ENCODE results near the gene MYO10. TPM values are rescaled to one million over a fixed set of nuclear protein-coding genes. Genes with fewer than 3 reads are reported as not detected.
A peak's percentile ranks its signal among the peaks of the same experiment; 100 is the strongest.

MYO10 gene
- total and polyA plus RNA-seq, 2 donors (not counting 3 experiments of a cell fraction or from before 2014, with no cell fraction given): 36.0 to 148 TPM

DNA sequence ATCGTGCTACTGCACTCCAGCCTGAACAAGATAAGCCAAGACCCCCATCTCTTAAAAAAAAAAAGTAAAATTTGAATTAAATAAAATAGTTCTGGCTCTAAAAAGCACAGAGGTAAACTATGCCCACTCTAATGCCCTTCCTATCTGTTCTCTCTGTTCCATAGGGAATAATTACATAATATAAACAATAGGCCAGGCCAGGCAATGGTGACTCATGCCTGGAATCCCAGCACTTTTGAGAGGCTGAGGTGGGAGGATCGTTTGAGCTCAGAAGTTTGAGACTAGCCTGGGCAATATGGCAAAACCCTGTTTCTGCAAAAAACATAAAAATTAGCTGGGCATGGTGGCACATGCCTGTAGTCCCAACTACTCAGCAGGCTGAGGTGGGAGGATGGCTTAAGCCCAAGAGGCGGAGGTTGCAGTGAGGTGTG lies 47.4 kb downstream of the MYO10 start:
- Histone ChIP-seq H4K20me1 (replicated peaks; ENCODE audit: control insufficient read depth, extremely low read depth, insufficient read depth, low read length) (peaks cover 13% of the 10 kb centered on the region), H3K36me3 (ENCODE audit: control insufficient read depth in 2 of 2, extremely low read depth in 1 of 2, insufficient read depth in 2 of 2, low read length in 2 of 2) (no peaks in the 10 kb centered on the region), H3K4me3 (replicated peaks in 1 of 3; ENCODE audit: insufficient read depth in 1 of 3, low read depth in 1 of 3, low read length in 3 of 3) (no peak overlapping the region), H2AFZ (ENCODE audit: low read depth, low read length) (no peak overlapping the region), H3K4me2 (ENCODE audit: insufficient read depth, low read length) (no peak overlapping the region), H3K79me2 (ENCODE audit: control insufficient read depth, insufficient read depth, low read length) (peaks cover 98% of the 10 kb centered on the region), H3K9me1 (replicated peaks; ENCODE audit: control insufficient read depth, extremely low read depth, insufficient read depth, low read length) (no peaks in the 10 kb centered on the region), H3K9ac (replicated peaks; ENCODE audit: extremely low read depth, insufficient read depth, low read length) (no peak overlapping the region), H3K9me3 (replicated peaks; ENCODE audit: control insufficient read depth, insufficient read depth, low read length) (no peaks in the 10 kb centered on the region), H3K27ac (ENCODE audit: insufficient read depth, low read depth, low read length) (no peak overlapping the region), H3K27me3 (ENCODE audit: control insufficient read depth in 2 of 2, insufficient read depth in 2 of 2, low read length in 2 of 2) (no peaks in the 10 kb centered on the region), H3K4me1 (ENCODE audit: control insufficient read depth, extremely low read depth, insufficient read depth, low read length) (peaks cover 34% of the 10 kb centered on the region)
- dilution Hi-C loops (cut with MboI; ENCODE audit: extremely low pct_ligation_motif_present, low sequenced_read_pairs) (no loop called here), intact Hi-C loops (cut with micrococcal nuclease) (loop anchor here (2.0 kb wide), 1 partner anchor 34 kb away; no protein-coding TSS in a partner anchor)
- TF ChIP-seq FOS (IDR thresholded peaks at IDR 0.05; ENCODE audit: borderline replicate concordance, insufficient read depth, low read length) (peak; percentile 76), JUN (IDR thresholded peaks at IDR 0.05; ENCODE audit: borderline replicate concordance, insufficient read depth, insufficient read length, low read depth) (peak; percentile 68)
- TF ChIP-seq, protein P1, sequence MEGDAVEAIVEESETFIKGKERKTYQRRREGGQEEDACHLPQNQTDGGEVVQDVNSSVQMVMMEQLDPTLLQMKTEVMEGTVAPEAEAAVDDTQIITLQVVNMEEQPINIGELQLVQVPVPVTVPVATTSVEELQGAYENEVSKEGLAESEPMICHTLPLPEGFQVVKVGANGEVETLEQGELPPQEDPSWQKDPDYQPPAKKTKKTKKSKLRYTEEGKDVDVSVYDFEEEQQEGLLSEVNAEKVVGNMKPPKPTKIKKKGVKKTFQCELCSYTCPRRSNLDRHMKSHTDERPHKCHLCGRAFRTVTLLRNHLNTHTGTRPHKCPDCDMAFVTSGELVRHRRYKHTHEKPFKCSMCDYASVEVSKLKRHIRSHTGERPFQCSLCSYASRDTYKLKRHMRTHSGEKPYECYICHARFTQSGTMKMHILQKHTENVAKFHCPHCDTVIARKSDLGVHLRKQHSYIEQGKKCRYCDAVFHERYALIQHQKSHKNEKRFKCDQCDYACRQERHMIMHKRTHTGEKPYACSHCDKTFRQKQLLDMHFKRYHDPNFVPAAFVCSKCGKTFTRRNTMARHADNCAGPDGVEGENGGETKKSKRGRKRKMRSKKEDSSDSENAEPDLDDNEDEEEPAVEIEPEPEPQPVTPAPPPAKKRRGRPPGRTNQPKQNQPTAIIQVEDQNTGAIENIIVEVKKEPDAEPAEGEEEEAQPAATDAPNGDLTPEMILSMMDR (IDR thresholded peaks at IDR 0.05; ENCODE audit: extremely low read depth in 1 of 2, insufficient read depth in 1 of 2, low read depth in 1 of 2, low read length in 2 of 2): no peak
- DNase-seq (ENCODE audit: low read depth, low spot score): peak; percentile 65
- no TSS peak for BruUV-seq (replicated peaks)
- FAIRE-seq: peak; percentile 90
- ChIA-PET POLR2A (interaction anchor here (0.6 to 0.8 kb wide), 3 partner anchors 31 to 96 kb away, joined by 3 to 6 read pairs (median 3); no protein-coding TSS in a partner anchor), CTCF (interaction anchor here (0.9 to 2.0 kb wide), 6 partner anchors 15 to 301 kb away, joined by 3 to 9 read pairs (median 4); no protein-coding TSS in a partner anchor)

DNA sequence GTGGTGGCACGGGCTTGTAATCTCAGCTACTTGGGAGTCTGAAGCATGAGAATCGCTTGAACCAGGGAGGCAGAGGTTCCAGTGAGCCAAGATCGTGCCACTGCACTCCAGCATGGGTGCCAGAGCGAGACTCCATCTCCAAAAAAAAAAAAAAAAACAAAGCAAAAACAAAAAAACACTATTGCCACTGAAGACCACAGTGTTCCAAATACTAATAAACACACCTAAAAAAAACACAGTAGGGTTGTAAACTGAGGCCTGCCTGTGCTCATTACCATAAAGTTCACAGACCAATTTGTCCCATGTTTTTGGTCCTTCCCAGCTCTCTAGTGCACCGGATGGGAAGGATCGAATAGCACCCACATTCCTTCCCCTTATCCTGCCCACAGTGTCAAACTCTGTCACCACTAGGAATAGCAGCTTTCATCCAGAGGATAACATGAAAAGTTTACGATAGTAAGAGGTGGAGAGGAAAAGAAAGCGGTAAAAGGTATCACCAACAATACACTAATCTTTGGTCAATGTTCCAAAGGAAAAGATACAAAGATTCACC lies 49.2 kb downstream of the MYO10 start:
- intact Hi-C loops (cut with micrococcal nuclease): no loop called here
- Histone ChIP-seq H4K20me1 (replicated peaks; ENCODE audit: control insufficient read depth, extremely low read depth, insufficient read depth, low read length) (peaks cover 18% of the 10 kb centered on the region), H3K9me1 (replicated peaks; ENCODE audit: control insufficient read depth, extremely low read depth, insufficient read depth, low read length) (no peaks in the 10 kb centered on the region), H3K9me3 (replicated peaks; ENCODE audit: control insufficient read depth, insufficient read depth, low read length) (no peaks in the 10 kb centered on the region), H3K36me3 (ENCODE audit: control insufficient read depth in 2 of 2, extremely low read depth in 1 of 2, insufficient read depth in 2 of 2, low read length in 2 of 2) (no peaks in the 10 kb centered on the region), H3K27ac (ENCODE audit: insufficient read depth, low read depth, low read length) (no peak overlapping the region), H3K4me2 (ENCODE audit: insufficient read depth, low read length) (no peak overlapping the region), H3K9ac (replicated peaks; ENCODE audit: extremely low read depth, insufficient read depth, low read length) (no peak overlapping the region), H3K27me3 (ENCODE audit: control insufficient read depth in 2 of 2, insufficient read depth in 2 of 2, low read length in 2 of 2) (no peaks in the 10 kb centered on the region), H3K79me2 (ENCODE audit: control insufficient read depth, insufficient read depth, low read length) (peaks cover 98% of the 10 kb centered on the region), H2AFZ (ENCODE audit: low read depth, low read length) (no peak overlapping the region), H3K4me3 (replicated peaks in 1 of 3; ENCODE audit: insufficient read depth in 1 of 3, low read depth in 1 of 3, low read length in 3 of 3) (no peak overlapping the region), H3K4me1 (ENCODE audit: control insufficient read depth, extremely low read depth, insufficient read depth, low read length) (peaks cover 34% of the 10 kb centered on the region)
- dilution Hi-C loops (cut with MboI; ENCODE audit: extremely low pct_ligation_motif_present, low sequenced_read_pairs): no loop called here
- no TSS peak for BruUV-seq (replicated peaks)
- ChIA-PET CTCF (interaction anchor here (0.9 to 1.9 kb wide), 4 partner anchors 32 to 303 kb away, joined by 4 to 6 read pairs (median 4); no protein-coding TSS in a partner anchor), POLR2A (no interaction called here)
- DNase-seq (ENCODE audit: low read depth, low spot score) (no peak), FAIRE-seq (no peak)
- TF ChIP-seq FOS (IDR thresholded peaks at IDR 0.05; ENCODE audit: borderline replicate concordance, insufficient read depth, low read length) (no peak), EZH2 (IDR thresholded peaks at IDR 0.05; ENCODE audit: borderline replicate concordance, low read depth, low read length, severe bottlenecking) (no peak), JUN (IDR thresholded peaks at IDR 0.05; ENCODE audit: borderline replicate concordance, insufficient read depth, insufficient read length, low read depth) (no peak), MYC (IDR thresholded peaks at IDR 0.05; ENCODE audit: low read depth, low read length) (no peak)
- TF ChIP-seq, protein P2, sequence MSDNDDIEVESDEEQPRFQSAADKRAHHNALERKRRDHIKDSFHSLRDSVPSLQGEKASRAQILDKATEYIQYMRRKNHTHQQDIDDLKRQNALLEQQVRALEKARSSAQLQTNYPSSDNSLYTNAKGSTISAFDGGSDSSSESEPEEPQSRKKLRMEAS (IDR thresholded peaks at IDR 0.05; ENCODE audit: insufficient read depth, insufficient read length): no peak
- TF ChIP-seq, protein P1 (IDR thresholded peaks at IDR 0.05; ENCODE audit: extremely low read depth in 1 of 2, insufficient read depth in 1 of 2, low read depth in 1 of 2, low read length in 2 of 2): no peak
